AG10803 (cell line): ENCODE measurements around the gene RUFY3.

ENCODE experiments used
- DNase-seq: peaks from one replicate; pipeline ENCODE4 v3.0.0; 2010; ENCODE audit warnings: low read depth
- H3K4me3 ChIP-seq: 2 replicates; pipeline ENCODE4 v1.5.1; 2011; ENCODE audit warnings: mild to moderate bottlenecking, low read length, control low read depth
- TF ChIP-seq, protein P1 (sequence below): conservative IDR thresholded peaks from 2 replicates; pipeline ENCODE4 v1.5.1; 2011; ENCODE audit warnings: mild to moderate bottlenecking, low read length, control low read depth, inconsistent platforms

RUFY3 gene

DNA sequence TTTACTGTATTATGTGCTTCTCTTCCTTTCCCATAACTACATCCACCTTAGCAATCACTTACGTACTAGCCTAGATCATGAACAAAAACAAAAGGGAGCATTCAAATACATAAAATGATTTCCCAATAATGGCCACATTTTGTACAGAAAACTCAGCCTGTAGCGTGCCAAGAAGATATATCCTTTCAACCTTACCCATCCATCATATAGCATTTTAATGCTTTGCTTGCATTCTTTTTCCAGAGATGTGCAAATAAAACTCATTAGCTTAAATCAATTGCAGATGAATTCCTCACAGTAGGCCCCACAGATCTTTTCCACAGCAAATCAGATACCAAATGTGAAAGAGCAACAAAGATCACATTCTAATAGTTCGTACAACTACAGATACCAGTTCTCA, 97.2 kb downstream of the RUFY3 start:
- TF ChIP-seq, protein P1, sequence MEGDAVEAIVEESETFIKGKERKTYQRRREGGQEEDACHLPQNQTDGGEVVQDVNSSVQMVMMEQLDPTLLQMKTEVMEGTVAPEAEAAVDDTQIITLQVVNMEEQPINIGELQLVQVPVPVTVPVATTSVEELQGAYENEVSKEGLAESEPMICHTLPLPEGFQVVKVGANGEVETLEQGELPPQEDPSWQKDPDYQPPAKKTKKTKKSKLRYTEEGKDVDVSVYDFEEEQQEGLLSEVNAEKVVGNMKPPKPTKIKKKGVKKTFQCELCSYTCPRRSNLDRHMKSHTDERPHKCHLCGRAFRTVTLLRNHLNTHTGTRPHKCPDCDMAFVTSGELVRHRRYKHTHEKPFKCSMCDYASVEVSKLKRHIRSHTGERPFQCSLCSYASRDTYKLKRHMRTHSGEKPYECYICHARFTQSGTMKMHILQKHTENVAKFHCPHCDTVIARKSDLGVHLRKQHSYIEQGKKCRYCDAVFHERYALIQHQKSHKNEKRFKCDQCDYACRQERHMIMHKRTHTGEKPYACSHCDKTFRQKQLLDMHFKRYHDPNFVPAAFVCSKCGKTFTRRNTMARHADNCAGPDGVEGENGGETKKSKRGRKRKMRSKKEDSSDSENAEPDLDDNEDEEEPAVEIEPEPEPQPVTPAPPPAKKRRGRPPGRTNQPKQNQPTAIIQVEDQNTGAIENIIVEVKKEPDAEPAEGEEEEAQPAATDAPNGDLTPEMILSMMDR, result no peak
- peak; percentile 63 for DNase-seq
- H3K4me3 ChIP-seq, result no peak overlapping the region

- DNase-seq, result no peak
- H3K4me3 ChIP-seq, result no peak overlapping the region
- TF ChIP-seq, protein P1, result no peak
Observed at GRCh38 chr4:70829015-70829414, 107.3 kb downstream of the RUFY3 start.

DNA sequence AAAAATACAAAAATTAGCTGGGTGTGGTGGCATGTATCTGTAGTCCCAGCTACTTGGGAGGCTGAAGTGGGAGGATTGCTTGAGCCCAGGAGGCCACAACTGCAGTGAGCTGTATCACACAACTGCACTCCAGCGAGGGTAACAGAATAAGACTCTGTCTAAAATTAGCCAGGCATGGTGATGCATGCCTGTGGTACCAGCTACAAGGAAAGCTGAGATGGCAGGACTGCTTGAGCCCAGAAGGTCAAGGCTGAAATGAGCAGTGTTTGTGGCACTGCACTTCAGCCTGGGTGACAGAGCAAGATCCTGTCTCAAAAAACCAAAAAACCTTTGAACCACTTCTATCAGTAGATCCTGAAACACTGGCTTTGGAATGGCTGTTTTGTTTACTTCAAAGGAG, 107.7 kb downstream of the RUFY3 start:
- TF ChIP-seq, protein P1, result no peak
- no peak overlapping the region for H3K4me3 ChIP-seq
- no peak for DNase-seq

DNA sequence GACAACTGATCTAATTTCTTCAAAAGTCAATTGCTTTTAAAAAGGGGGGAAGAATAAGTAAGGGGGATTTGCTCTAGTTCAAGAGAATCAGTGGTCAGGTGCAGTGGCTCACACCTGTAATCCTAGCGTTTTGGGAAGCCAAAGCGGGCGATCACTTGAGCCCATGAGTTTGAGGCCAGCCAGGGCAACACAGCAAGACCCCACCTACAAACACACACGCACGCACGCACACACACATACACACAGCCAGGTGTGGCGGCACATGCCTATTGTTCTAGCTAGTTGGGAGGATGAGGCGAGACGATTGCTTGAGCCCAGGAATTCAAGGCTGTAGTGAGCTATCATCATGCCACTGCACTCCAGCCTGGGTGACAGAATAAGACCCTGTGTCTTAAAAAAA, 108.3 kb downstream of the RUFY3 start:
- TF ChIP-seq, protein P1, result no peak
- no peak overlapping the region for H3K4me3 ChIP-seq
- DNase-seq, result no peak

- no peak for DNase-seq
- TF ChIP-seq, protein P1, result no peak
- no peak overlapping the region for H3K4me3 ChIP-seq
Observed at GRCh38 chr4:70831293-70831692, 109.5 kb downstream of the RUFY3 start.

DNA sequence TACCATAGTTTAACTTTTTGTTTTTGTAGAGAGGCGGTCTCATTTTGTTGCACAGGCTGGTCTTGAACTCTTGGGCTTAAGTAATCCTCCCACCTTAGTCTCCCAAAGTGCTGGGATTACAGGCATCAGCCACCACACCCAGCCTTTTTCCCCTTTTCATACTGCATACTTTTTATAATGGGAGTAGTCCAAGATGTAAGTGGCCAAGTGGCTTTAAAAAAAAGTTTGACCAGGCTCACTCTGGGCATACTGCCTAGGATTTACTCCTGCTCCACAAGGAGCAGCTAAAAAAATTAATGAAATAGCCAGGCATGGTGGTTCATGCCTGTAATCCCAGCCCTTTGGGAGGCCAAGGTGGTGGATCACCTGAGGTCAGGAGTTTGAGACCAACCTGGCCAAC, 111.9 kb downstream of the RUFY3 start:
- peak; percentile 34 for DNase-seq
- TF ChIP-seq, protein P1, result no peak
- H3K4me3 ChIP-seq, result no peak overlapping the region

DNA sequence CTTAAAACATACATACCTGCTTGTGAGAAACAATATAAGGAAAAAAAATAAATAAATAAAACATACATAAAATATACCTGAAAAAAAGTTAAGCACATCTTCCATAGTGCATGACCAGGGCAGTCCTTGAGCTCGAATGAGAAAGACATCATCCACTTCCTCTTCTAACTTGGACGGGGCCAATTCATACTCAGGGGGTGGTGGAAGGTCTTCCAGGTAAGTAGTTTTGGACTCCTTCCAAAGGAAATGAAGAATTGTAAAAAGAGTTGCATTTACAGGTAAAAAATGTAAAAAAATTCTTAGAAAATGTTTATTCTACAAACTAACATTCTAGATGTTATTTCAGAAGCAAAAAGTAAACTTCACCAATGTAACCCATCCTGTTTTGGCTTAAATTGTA, 114.3 kb downstream of the RUFY3 start:
- H3K4me3 ChIP-seq, result no peak overlapping the region
- TF ChIP-seq, protein P1, result no peak
- no peak for DNase-seq
